Fibroblast of villous mesenchyme (primary cell): ENCODE data around the gene MPG. TPM values are rescaled to one million over a fixed set of nuclear protein-coding genes. Genes with fewer than 3 reads are reported as not detected.

Experiments
- DNase-seq: peaks from one replicate; pipeline ENCODE4 v3.0.0-alpha.2; 2010; ENCODE audit warnings: low read depth
- H3K4me3 ChIP-seq: 2 replicates; pipeline ENCODE4 v1.5.1; 2011; ENCODE audit warnings: low read depth, mild to moderate bottlenecking, low read length
- CTCF ChIP-seq: IDR thresholded peaks from 2 replicates; pipeline ENCODE4 v1.5.1; 2012; ENCODE audit warnings: low read depth, mild to moderate bottlenecking, low read length; ENCODE audit not compliant: insufficient read depth
- total RNA-seq: library from RNA; depleted of rRNA; stranded (reverse); fragments of >200 nt; gene quantifications from 2 replicates; pipeline ENCODE4 v1.2.3, GENCODE V29; 2012

Gene MPG
- total RNA-seq, 1 donor, result 161 TPM

GRCh38 chr16:60166-60565 lies 17.9 kb upstream of the MPG start:
- no peak overlapping the region for H3K4me3 ChIP-seq
- DNase-seq, result no peak
- no peak for TF ChIP-seq CTCF

- TF ChIP-seq CTCF, result no peak
- no peak overlapping the region for H3K4me3 ChIP-seq
- no peak for DNase-seq
These were observed 16.8 kb upstream of the MPG start for GRCh38 chr16:60929-61878.

- no peak for TF ChIP-seq CTCF
- DNase-seq, result no peak
- no peak overlapping the region for H3K4me3 ChIP-seq
These were observed 16.1 kb upstream of the MPG start for GRCh38 chr16:61879-62281.

GRCh38 chr16:62283-62967 lies 15.6 kb upstream of the MPG start:
- no peak for TF ChIP-seq CTCF
- DNase-seq, result no peak
- H3K4me3 ChIP-seq, result no peak overlapping the region

GRCh38 chr16:62968-63391 lies 15.0 kb upstream of the MPG start:
- H3K4me3 ChIP-seq, result no peak overlapping the region
- TF ChIP-seq CTCF, result no peak
- no peak for DNase-seq

- DNase-seq, result no peak
- TF ChIP-seq CTCF, result no peak
- H3K4me3 ChIP-seq, result no peak overlapping the region
These were observed 14.6 kb upstream of the MPG start for GRCh38 chr16:63466-63865.
